Parathyroid adenoma (tissue), 2 donors: ENCODE results near the gene HOXC6.
A peak's percentile ranks its signal among the peaks of the same experiment; 100 is the strongest.

Experiments
- H2AFZ ChIP-seq: fragments of 300-600 bp; sonication (generic); one replicate; pipeline ENCODE4 v1.7.0; 2017; ENCODE audit warnings: antibody characterized with exemption, mild to moderate bottlenecking
- H3K27ac ChIP-seq: fragments of 300-600 bp; sonication (generic); one replicate; pipeline ENCODE4 v1.7.0; 2017
- H3K27me3 ChIP-seq: fragments of 300-600 bp; sonication (generic); one replicate; pipeline ENCODE4 v1.7.0; 2017; ENCODE audit warnings: low read length; ENCODE audit not compliant: control insufficient read depth, insufficient read depth
- H3K36me3 ChIP-seq: fragments of 300-600 bp; sonication (generic); one replicate; pipeline ENCODE4 v1.7.0; 2017; ENCODE audit warnings: low read length; ENCODE audit not compliant: control insufficient read depth, insufficient read depth
- H3K4me1 ChIP-seq: fragments of 300-600 bp; sonication (generic); one replicate; pipeline ENCODE4 v1.7.0; 2017; ENCODE audit warnings: control low read depth
- H3K4me2 ChIP-seq: fragments of 300-600 bp; sonication (generic); one replicate; pipeline ENCODE4 v1.7.0; 2017; ENCODE audit warnings: low read length
- H3K4me3 ChIP-seq: fragments of 300-600 bp; sonication (generic); one replicate; pipeline ENCODE4 v1.7.0; 2017; ENCODE audit warnings: low read depth, low read length
- H3K79me2 ChIP-seq: fragments of 300-600 bp; sonication (generic); one replicate; pipeline ENCODE4 v1.7.0; 2017; ENCODE audit warnings: control low read depth
- H3K9ac ChIP-seq: fragments of 300-600 bp; sonication (generic); one replicate; pipeline ENCODE4 v1.7.0; 2017; ENCODE audit warnings: mild to moderate bottlenecking
- H3K9me3 ChIP-seq: fragments of 300-600 bp; sonication (generic); one replicate; pipeline ENCODE4 v1.7.0; 2017; ENCODE audit warnings: low read length; ENCODE audit not compliant: control insufficient read depth
- TF ChIP-seq, protein P1 (sequence below): fragments of 300-600 bp; sonication (generic); IDR thresholded peaks from one replicate; pipeline ENCODE4 v1.7.0; 2017; ENCODE audit warnings: antibody characterized with exemption, mild to moderate bottlenecking
- donor health status: primary hyperparathyroidism.

HOXC6 gene

DNA sequence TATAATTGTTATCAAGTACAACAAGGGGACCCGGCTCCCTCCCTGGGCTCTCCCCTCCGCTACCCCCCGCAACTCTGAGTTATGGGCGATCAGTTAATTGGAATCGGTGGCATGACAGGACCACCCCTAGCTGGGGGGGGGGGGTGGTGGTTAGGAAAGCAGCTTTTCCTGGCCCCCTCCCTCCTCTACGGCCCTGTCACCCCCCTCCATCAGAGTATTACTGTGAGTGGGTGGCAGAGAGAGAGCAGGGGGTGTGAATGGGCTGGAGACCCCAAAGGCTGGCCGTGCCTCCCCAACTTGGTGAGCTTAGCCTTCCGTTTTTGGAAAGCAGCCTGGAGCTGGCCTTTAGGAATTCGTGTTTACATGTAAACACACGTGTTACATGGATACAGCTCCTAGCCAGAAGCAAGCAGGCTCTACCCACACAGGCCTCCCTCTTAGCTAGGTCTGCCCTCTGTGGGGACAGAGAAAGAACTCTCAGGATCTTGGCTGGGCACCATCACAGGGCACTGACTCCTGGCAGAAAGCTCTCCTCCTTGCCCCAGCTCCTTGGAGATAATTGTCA is 24.3 kb downstream of the HOXC6 start:
- Histone ChIP-seq H3K27me3 (peaks cover 6% of the 10 kb centered on the region), H3K79me2 (no peaks in the 10 kb centered on the region), H3K27ac (no peak overlapping the region), H3K9ac (no peak overlapping the region), H3K9me3 (no peaks in the 10 kb centered on the region), H3K36me3 (no peaks in the 10 kb centered on the region), H3K4me3 (no peak overlapping the region), H3K4me2 (no peak overlapping the region), H2AFZ (no peak overlapping the region), H3K4me1 (no peaks in the 10 kb centered on the region)
- TF ChIP-seq, protein P1, sequence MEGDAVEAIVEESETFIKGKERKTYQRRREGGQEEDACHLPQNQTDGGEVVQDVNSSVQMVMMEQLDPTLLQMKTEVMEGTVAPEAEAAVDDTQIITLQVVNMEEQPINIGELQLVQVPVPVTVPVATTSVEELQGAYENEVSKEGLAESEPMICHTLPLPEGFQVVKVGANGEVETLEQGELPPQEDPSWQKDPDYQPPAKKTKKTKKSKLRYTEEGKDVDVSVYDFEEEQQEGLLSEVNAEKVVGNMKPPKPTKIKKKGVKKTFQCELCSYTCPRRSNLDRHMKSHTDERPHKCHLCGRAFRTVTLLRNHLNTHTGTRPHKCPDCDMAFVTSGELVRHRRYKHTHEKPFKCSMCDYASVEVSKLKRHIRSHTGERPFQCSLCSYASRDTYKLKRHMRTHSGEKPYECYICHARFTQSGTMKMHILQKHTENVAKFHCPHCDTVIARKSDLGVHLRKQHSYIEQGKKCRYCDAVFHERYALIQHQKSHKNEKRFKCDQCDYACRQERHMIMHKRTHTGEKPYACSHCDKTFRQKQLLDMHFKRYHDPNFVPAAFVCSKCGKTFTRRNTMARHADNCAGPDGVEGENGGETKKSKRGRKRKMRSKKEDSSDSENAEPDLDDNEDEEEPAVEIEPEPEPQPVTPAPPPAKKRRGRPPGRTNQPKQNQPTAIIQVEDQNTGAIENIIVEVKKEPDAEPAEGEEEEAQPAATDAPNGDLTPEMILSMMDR: no peak

DNA sequence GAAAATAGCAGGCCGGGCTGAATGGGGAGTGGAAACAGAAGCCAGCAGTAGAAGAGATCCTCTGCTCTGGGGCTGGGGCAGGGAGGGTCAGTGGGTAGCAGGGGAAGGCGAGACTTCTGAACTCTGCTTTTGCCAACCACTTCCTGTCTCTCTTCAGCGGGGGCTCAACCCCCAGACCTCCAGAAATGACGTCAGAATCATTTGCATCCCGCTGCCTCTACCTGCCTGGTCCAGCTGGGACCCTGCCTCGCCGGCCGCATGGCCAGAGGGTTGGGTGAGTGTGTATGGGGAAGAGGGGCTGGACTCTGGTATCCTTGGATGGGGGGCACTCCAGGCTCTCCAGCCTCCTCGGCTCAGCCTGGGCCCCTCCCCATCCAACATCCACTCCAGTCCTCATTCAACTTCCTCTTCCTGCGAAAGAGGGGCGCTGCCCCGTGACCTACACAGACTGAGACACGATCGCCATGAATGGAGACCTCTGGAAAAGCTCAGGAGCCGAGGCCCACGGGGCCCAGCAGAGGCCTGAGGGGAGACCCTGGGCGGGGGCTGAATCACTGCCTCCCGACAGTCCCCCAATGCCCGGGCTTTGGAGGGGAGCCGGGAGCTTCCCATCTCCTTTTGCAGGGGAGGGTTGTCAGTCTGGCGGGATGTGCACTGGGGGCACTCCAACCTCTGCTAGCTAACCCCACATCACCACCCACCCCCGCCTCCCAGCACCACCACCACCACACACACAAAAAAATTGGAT is 24.9 kb downstream of the HOXC6 start:
- Histone ChIP-seq H3K27me3 (peaks cover 6% of the 10 kb centered on the region), H3K4me2 (no peak overlapping the region), H3K4me1 (no peaks in the 10 kb centered on the region), H2AFZ (peak overlapping the region; percentile 17), H3K4me3 (no peak overlapping the region), H3K9ac (no peak overlapping the region), H3K36me3 (no peaks in the 10 kb centered on the region), H3K27ac (no peak overlapping the region), H3K9me3 (no peaks in the 10 kb centered on the region), H3K79me2 (no peaks in the 10 kb centered on the region)
- TF ChIP-seq, protein P1: no peak

DNA sequence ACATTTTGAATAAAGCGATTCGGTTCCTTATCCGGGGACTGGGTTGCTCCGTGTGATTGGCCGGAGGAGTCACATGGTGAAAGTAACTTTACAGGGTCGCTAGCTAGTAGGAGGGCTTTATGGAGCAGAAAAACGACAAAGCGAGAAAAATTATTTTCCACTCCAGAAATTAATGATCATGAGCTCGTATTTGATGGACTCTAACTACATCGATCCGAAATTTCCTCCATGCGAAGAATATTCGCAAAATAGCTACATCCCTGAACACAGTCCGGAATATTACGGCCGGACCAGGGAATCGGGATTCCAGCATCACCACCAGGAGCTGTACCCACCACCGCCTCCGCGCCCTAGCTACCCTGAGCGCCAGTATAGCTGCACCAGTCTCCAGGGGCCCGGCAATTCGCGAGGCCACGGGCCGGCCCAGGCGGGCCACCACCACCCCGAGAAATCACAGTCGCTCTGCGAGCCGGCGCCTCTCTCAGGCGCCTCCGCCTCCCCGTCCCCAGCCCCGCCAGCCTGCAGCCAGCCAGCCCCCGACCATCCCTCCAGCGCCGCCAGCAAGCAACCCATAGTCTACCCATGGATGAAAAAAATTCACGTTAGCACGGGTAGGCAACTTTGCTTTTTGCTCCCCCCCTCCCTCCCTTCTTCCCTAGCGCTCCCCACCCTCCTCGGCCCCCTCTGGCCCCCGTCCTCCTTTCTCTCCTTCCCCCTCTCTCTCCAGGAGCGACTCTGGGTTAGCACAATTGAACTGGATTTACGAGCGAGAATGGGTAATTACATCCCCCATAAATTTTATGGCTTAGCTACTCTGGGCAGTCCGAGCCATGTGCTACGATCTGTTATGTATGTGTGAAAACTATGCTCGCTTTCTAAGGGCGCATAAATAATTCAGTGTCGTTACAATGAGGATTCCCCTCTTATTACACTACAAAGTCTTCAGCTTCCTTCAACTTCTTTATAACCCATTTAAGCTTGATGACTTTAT is 25.8 kb downstream of the HOXC6 start, which contains the start of gene HOXC4:
TSS of gene HOXC4 (plus strand) at position 85 of the 991 bp plus-strand sequence. CDS start at position 173, 88 bp downstream.
- Histone ChIP-seq H2AFZ (peak within 1 kb of the TSS; percentile 17), H3K9ac (no peak within 1 kb of the TSS)

DNA sequence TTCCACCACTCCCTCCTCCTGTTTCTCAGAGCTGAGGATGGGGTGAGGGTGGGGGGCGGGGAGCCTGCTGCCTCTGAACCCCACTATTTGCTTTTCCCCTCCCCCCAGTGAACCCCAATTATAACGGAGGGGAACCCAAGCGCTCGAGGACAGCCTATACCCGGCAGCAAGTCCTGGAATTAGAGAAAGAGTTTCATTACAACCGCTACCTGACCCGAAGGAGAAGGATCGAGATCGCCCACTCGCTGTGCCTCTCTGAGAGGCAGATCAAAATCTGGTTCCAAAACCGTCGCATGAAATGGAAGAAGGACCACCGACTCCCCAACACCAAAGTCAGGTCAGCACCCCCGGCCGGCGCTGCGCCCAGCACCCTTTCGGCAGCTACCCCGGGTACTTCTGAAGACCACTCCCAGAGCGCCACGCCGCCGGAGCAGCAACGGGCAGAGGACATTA is 26.5 kb downstream of the HOXC6 start:
- no peaks in the 10 kb centered on the region for H3K79me2 ChIP-seq
- TF ChIP-seq, protein P1: no peak
- no peak overlapping the region for H3K27ac ChIP-seq
- no peaks in the 10 kb centered on the region for H3K4me1 ChIP-seq
- H3K4me3 ChIP-seq: no peak overlapping the region
- H3K36me3 ChIP-seq: no peaks in the 10 kb centered on the region
- no peak overlapping the region for H3K4me2 ChIP-seq
- no peak overlapping the region for H2AFZ ChIP-seq
- no peak overlapping the region for H3K9ac ChIP-seq
- peaks cover 6% of the 10 kb centered on the region for H3K27me3 ChIP-seq
- no peaks in the 10 kb centered on the region for H3K9me3 ChIP-seq

More for the DNA sequence above, 25.8 kb downstream of the HOXC6 start, which contains the start of gene HOXC4:
- H3K27ac ChIP-seq: no peak within 1 kb of the TSS
- H3K79me2 ChIP-seq: no peaks in the 10 kb centered on the region
- H3K27me3 ChIP-seq: peaks cover 6% of the 10 kb centered on the region
- no peak within 1 kb of the TSS for H3K4me2 ChIP-seq
- no peak within 1 kb of the TSS for H3K4me3 ChIP-seq
- no peaks in the 10 kb centered on the region for H3K4me1 ChIP-seq
- TF ChIP-seq, protein P1: no peak
- H3K9me3 ChIP-seq: no peaks in the 10 kb centered on the region
- no peaks in the 10 kb centered on the region for H3K36me3 ChIP-seq
